ENCODE results near the gene CFAP97.
"Not testable (repeated sequence)": the region's sequence is repeated elsewhere in the genome, so short reads cannot be mapped to it uniquely, and the experiment has no call there.

CFAP97 gene

GRCh38 chr4:185246453-185246852, 42.7 kb upstream of the CFAP97 start:
- Histone ChIP-seq H3K9ac (no peak overlapping the region), H4K20me1 (ENCODE audit: insufficient read depth) (no peaks in the 10 kb centered on the region), H3K4me3 (IDR thresholded peaks at IDR 0.05; ENCODE audit: insufficient read depth, low read depth, low read length) (no peak overlapping the region), H3K36me3 (ENCODE audit: insufficient read depth) (no peaks in the 10 kb centered on the region), H3K4me2 (no peak overlapping the region; the same call in 1 of the 2 replicates), H3K79me2 (ENCODE audit: insufficient read depth, low read depth) (0 out of 2 replicates have a peak, but pooled peaks cover 4% of the 10 kb centered on the region), H3K27me3 (ENCODE audit: insufficient read depth, low read depth) (no peaks in the 10 kb centered on the region), H2AFZ (ENCODE audit: low read depth) (no peak overlapping the region), H3K4me1 (ENCODE audit: low read depth, poor library complexity, severe bottlenecking) (peaks cover 18% of the 10 kb centered on the region), H3K27ac (no peak overlapping the region)
- no peak for TF ChIP-seq CTCF (conservative IDR thresholded peaks at IDR 0.05; ENCODE audit: low read depth, low read length)

GRCh38 chr4:185244763-185245162, 41.0 kb upstream of the CFAP97 start:
- Histone ChIP-seq H3K4me3 (IDR thresholded peaks at IDR 0.05; ENCODE audit: insufficient read depth, low read depth, low read length) (no peak overlapping the region), H3K36me3 (ENCODE audit: insufficient read depth) (no peaks in the 10 kb centered on the region), H3K27ac (no peak overlapping the region), H2AFZ (ENCODE audit: low read depth) (no peak overlapping the region), H4K20me1 (ENCODE audit: insufficient read depth) (no peaks in the 10 kb centered on the region), H3K4me2 (no peak overlapping the region), H3K79me2 (ENCODE audit: insufficient read depth, low read depth) (0 out of 2 replicates have a peak, but pooled peaks cover 4% of the 10 kb centered on the region), H3K9ac (no peak overlapping the region), H3K4me1 (ENCODE audit: low read depth, poor library complexity, severe bottlenecking) (peaks cover 12% of the 10 kb centered on the region), H3K27me3 (ENCODE audit: insufficient read depth, low read depth) (no peaks in the 10 kb centered on the region)
- no peak for TF ChIP-seq CTCF (conservative IDR thresholded peaks at IDR 0.05; ENCODE audit: low read depth, low read length)

DNA sequence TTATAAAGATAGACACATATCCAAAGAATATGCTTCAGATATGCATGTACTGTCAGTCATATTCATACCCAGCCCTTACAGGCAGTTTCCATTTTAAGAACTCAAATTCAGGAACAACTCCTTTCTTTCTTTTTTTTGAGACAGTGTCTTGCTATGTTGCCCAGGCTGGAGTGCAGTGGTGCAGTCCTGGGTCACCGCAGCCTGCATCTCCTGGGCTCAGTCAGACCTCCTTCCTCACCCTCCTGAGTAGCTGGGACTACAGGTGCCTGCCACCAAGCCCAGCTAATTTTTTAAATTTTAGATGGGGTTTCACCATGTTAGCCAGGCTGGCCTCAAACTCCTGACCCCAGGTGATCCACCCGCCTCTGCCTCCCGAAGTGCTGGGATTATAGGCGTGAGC, 40.1 kb upstream of the CFAP97 start:
- Histone ChIP-seq H2AFZ (ENCODE audit: low read depth) (no peak overlapping the region), H3K79me2 (ENCODE audit: insufficient read depth, low read depth) (0 out of 2 replicates have a peak, but pooled peaks cover 4% of the 10 kb centered on the region), H3K36me3 (ENCODE audit: insufficient read depth) (no peaks in the 10 kb centered on the region), H3K4me3 (IDR thresholded peaks at IDR 0.05; ENCODE audit: insufficient read depth, low read depth, low read length) (no peak overlapping the region), H3K27ac (no peak overlapping the region), H3K4me2 (no peak overlapping the region), H3K9ac (no peak overlapping the region), H3K4me1 (ENCODE audit: low read depth, poor library complexity, severe bottlenecking) (peaks cover 12% of the 10 kb centered on the region), H4K20me1 (ENCODE audit: insufficient read depth) (no peaks in the 10 kb centered on the region), H3K27me3 (ENCODE audit: insufficient read depth, low read depth) (no peaks in the 10 kb centered on the region)
- no peak for TF ChIP-seq CTCF (conservative IDR thresholded peaks at IDR 0.05; ENCODE audit: low read depth, low read length)

DNA sequence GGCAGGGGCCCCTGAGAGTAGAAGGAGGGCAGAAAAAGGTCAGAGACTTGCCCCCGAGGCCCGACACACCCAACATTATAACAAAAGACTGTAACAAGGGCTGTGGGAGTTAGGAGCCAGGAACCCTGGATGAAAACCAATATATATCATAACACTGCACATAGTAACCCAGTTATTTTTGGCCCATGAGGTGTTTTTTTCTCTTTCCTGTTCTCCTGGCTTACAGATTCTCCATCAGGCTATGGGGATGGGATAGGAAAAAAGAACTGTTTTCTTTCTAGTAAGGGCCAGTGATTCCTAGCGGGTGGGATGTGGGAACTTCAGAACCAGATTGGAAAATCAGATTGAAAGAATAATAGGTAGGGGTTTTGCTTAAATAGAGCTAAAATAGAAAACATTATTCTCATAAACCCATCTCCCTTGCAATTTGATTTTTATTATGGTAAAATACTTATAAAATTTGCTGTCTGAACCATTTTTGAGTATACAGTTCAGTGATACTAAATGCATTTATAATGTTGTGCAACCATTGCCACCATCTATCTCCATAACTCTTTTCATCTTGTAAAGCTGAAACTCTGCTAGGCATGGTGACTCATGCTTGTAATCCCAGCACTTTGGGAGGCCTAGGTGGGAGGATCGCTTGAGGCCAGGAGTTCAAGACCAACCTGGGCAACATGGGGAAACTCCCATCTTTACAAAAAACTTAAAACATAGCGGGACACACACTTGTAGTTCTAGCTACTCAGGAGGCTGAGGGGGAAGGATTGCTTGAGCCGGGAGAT, 39.1 kb upstream of the CFAP97 start:
- 0 out of 2 replicates have a peak, but pooled peaks cover 4% of the 10 kb centered on the region for H3K79me2 ChIP-seq (ENCODE audit: insufficient read depth, low read depth)
- H3K27me3 ChIP-seq (ENCODE audit: insufficient read depth, low read depth): no peaks in the 10 kb centered on the region
- peaks cover 12% of the 10 kb centered on the region for H3K4me1 ChIP-seq (ENCODE audit: low read depth, poor library complexity, severe bottlenecking)
- no peak overlapping the region for H3K9ac ChIP-seq
- H3K27ac ChIP-seq: no peak overlapping the region
- no peaks in the 10 kb centered on the region for H3K36me3 ChIP-seq (ENCODE audit: insufficient read depth)
- TF ChIP-seq CTCF (conservative IDR thresholded peaks at IDR 0.05; ENCODE audit: low read depth, low read length): no peak
- peaks cover 3% of the 10 kb centered on the region; the same call in 1 of the 2 replicates for H4K20me1 ChIP-seq (ENCODE audit: insufficient read depth)
- no peak overlapping the region for H2AFZ ChIP-seq (ENCODE audit: low read depth)
- H3K4me3 ChIP-seq (IDR thresholded peaks at IDR 0.05; ENCODE audit: insufficient read depth, low read depth, low read length): no peak overlapping the region
- no peak overlapping the region for H3K4me2 ChIP-seq

GRCh38 chr4:185240486-185240885, 36.7 kb upstream of the CFAP97 start:
- H3K36me3 ChIP-seq (ENCODE audit: insufficient read depth); H3K4me3 ChIP-seq (IDR thresholded peaks at IDR 0.05; ENCODE audit: insufficient read depth, low read depth, low read length); H2AFZ ChIP-seq (ENCODE audit: low read depth); H3K27me3 ChIP-seq (ENCODE audit: insufficient read depth, low read depth); H3K4me2 ChIP-seq; H3K79me2 ChIP-seq (ENCODE audit: insufficient read depth, low read depth); H3K9ac ChIP-seq; H3K4me1 ChIP-seq (ENCODE audit: low read depth, poor library complexity, severe bottlenecking); H4K20me1 ChIP-seq (ENCODE audit: insufficient read depth); H3K27ac ChIP-seq: not testable (repeated sequence)

Data from KMS-11 (cell line).